GM23248 (cell line): ENCODE measurements around the gene NFIA. TPM values are rescaled to one million over a fixed set of nuclear protein-coding genes. Genes with fewer than 3 reads are reported as not detected.
A peak's percentile ranks its signal among the peaks of the same experiment; 100 is the strongest.

Source experiments
- DNase-seq: peaks from one replicate; pipeline ENCODE4 v3.0.0-alpha.2; 2015
- H2AFZ ChIP-seq: fragments of 200-600 bp; sonication (generic); 2 replicates; pipeline ENCODE4 v1.6.1; 2016; ENCODE audit warnings: antibody characterized with exemption
- H3F3A ChIP-seq: fragments of 200-600 bp; sonication (generic); 2 replicates; pipeline ENCODE4 v1.6.1; 2016; ENCODE audit warnings: mild to moderate bottlenecking, antibody characterized with exemption, mixed run types; ENCODE audit not compliant: insufficient read depth
- H3K27ac ChIP-seq: fragments of 200-600 bp; sonication (generic); 2 replicates; pipeline ENCODE4 v1.5.1; 2016; ENCODE audit warnings: mild to moderate bottlenecking
- H3K27me3 ChIP-seq: fragments of 200-600 bp; sonication (generic); replicated peaks from 2 replicates; pipeline ENCODE4 v1.6.1; 2016; ENCODE audit warnings: mild to moderate bottlenecking; ENCODE audit not compliant: insufficient read depth
- H3K36me3 ChIP-seq: fragments of 200-600 bp; sonication (generic); 2 replicates; pipeline ENCODE4 v1.6.1; 2016; ENCODE audit warnings: low read depth, mild to moderate bottlenecking
- H3K4me1 ChIP-seq: fragments of 200-600 bp; sonication (generic); 2 replicates; pipeline ENCODE4 v1.6.1; 2016; ENCODE audit warnings: mild to moderate bottlenecking; ENCODE audit not compliant: insufficient read depth
- H3K4me2 ChIP-seq: fragments of 200-600 bp; sonication (generic); one replicate; pipeline ENCODE4 v1.6.1; 2016; ENCODE audit warnings: mild to moderate bottlenecking; ENCODE audit not compliant: unreplicated experiment
- H3K4me3 ChIP-seq: fragments of 200-600 bp; sonication (generic); 2 replicates; pipeline ENCODE4 v1.5.1; 2016; ENCODE audit warnings: mild to moderate bottlenecking
- H3K79me2 ChIP-seq: fragments of 200-600 bp; sonication (generic); 2 replicates; pipeline ENCODE4 v1.6.1; 2016; ENCODE audit warnings: mild to moderate bottlenecking; ENCODE audit not compliant: insufficient read depth
- H3K9ac ChIP-seq: fragments of 200-600 bp; sonication (generic); 2 replicates; pipeline ENCODE4 v1.6.1; 2016; ENCODE audit warnings: mild to moderate bottlenecking
- H3K9me2 ChIP-seq: fragments of 200-600 bp; sonication (generic); 2 replicates; pipeline ENCODE4 v1.6.1; 2016; ENCODE audit warnings: mixed run types, mild to moderate bottlenecking, moderate library complexity; ENCODE audit not compliant: insufficient read depth
- H3K9me3 ChIP-seq: fragments of 200-600 bp; sonication (generic); one replicate; pipeline ENCODE4 v1.6.1; 2017; ENCODE audit warnings: low read depth
- H4K20me1 ChIP-seq: fragments of 200-600 bp; sonication (generic); 2 replicates; pipeline ENCODE4 v1.6.0; 2016; ENCODE audit not compliant: insufficient read depth
- EZH2 ChIP-seq: fragments of 200-600 bp; sonication (generic); IDR thresholded peaks from 2 replicates; pipeline ENCODE4 v1.6.1; 2018; ENCODE audit warnings: antibody characterized with exemption, mild to moderate bottlenecking; ENCODE audit not compliant: insufficient read depth, poor library complexity, severe bottlenecking
- EZH2phosphoT487 ChIP-seq: fragments of 200-600 bp; sonication (generic); IDR thresholded peaks from 2 replicates; pipeline ENCODE4 v1.6.1; 2018; ENCODE audit warnings: antibody characterized with exemption, moderate library complexity, mild to moderate bottlenecking, low read depth; ENCODE audit not compliant: insufficient read depth
- WGBS, 2 experiments: methylation state at CpG; one replicate each; pipeline ENCODE4 v1.1.6; 2015 to 2017; ENCODE audit warnings: low lambda C conversion rate in 2 of 2, low coverage in 1 of 2; ENCODE audit errors: missing lambda C conversion rate in 2 of 2; 5-methylcytosine and 5-hydroxymethylcytosine counted together
- in situ Hi-C: fragments of 300-500 bp; cut with MboI; formaldehyde crosslinking; loops from 2 replicates; pipeline ENCODE4 v1.15.0; 2020
- polyA plus RNA-seq: library from polyadenylated mRNA; unstranded; fragments of >200 nt; fragmentation: Nextera tagmentation; extraction: Ambion mirVana; gene quantifications from 2 replicates; pipeline ENCODE4 v1.2.1, GENCODE V29; 2016
- total RNA-seq: library from RNA; depleted of rRNA; stranded (reverse); fragments of >200 nt; shearing (Covaris generic); gene quantifications from 2 replicates; pipeline ENCODE4 v1.2.3, GENCODE V29; 2014

NFIA gene
- total and polyA plus RNA-seq, 2 experiments from 2014 or later: 3.4 to 8.8 TPM

DNA sequence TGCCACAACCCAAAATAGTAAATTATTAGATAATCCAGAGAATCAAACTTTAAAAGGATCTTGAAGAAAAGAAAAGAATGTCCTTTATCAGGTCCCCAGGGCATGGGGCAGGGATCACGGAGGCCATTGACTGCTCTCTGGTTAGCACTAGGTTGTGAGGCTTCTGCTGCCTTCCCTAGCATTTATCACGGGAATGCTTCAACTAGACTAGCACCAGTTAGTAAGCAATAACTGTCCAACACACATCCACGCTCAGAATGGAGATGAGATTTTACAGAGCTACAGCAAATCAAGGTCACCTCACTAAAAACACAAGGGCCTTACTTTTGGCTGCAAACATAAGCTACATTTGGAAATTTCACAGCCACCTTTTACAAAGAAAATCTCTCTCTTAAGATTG is 304.0 kb downstream of the NFIA start:
- in situ Hi-C loops: no loop called here
- H3K4me2 ChIP-seq: no peak overlapping the region
- H3F3A ChIP-seq: no peaks in the 10 kb centered on the region
- no peaks in the 10 kb centered on the region for H3K79me2 ChIP-seq
- H3K9me2 ChIP-seq: no peaks in the 10 kb centered on the region
- H3K4me3 ChIP-seq: no peak overlapping the region
- H3K27ac ChIP-seq: no peak overlapping the region
- no peak overlapping the region for H2AFZ ChIP-seq
- no peaks in the 10 kb centered on the region for H3K36me3 ChIP-seq
- no peak for DNase-seq
- no peaks in the 10 kb centered on the region for H3K9me3 ChIP-seq
- WGBS, 2 experiments: 89 to 92% methylated on average over 3 of the region's 3 CpGs
- H3K27me3 ChIP-seq: no peaks in the 10 kb centered on the region
- H3K4me1 ChIP-seq: peaks cover 4% of the 10 kb centered on the region; the same call in 1 of the 2 replicates
- no peak overlapping the region for H3K9ac ChIP-seq
- TF ChIP-seq EZH2phosphoT487: no peak
- no peak for TF ChIP-seq EZH2
- H4K20me1 ChIP-seq: no peaks in the 10 kb centered on the region

DNA sequence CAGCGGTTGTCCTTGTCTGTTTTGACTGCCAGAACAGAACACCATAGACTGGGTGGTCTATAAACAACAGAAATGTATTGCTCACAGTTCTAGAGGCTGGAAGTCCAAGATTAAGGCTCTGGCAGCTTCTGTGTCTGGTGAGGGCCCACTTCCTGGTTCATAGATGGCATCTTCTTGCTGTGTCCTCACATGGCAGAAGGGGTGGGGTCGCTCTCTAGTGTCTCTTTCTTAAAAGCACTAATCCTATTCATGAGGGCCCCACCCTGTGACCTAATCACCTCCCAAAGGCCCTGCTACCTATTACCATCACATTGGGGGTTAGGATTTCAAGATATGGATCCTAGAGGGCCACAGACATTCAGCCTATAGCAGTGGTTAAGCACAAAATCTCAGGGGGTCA is 304.4 kb downstream of the NFIA start:
- no peak overlapping the region for H3K9ac ChIP-seq
- DNase-seq: no peak
- 100% methylated on average over 2 of the region's 2 CpGs for WGBS, 2 experiments
- H3K4me2 ChIP-seq: no peak overlapping the region
- no peak for TF ChIP-seq EZH2
- H3K9me2 ChIP-seq: no peaks in the 10 kb centered on the region
- H3K27me3 ChIP-seq: no peaks in the 10 kb centered on the region
- H2AFZ ChIP-seq: no peak overlapping the region
- H3K27ac ChIP-seq: no peak overlapping the region
- peaks cover 4% of the 10 kb centered on the region; the same call in 1 of the 2 replicates for H3K4me1 ChIP-seq
- in situ Hi-C loops: no loop called here
- no peak overlapping the region for H3K4me3 ChIP-seq
- no peaks in the 10 kb centered on the region for H3K9me3 ChIP-seq
- no peaks in the 10 kb centered on the region for H3K79me2 ChIP-seq
- H3K36me3 ChIP-seq: no peaks in the 10 kb centered on the region
- H4K20me1 ChIP-seq: no peaks in the 10 kb centered on the region
- H3F3A ChIP-seq: no peaks in the 10 kb centered on the region

DNA sequence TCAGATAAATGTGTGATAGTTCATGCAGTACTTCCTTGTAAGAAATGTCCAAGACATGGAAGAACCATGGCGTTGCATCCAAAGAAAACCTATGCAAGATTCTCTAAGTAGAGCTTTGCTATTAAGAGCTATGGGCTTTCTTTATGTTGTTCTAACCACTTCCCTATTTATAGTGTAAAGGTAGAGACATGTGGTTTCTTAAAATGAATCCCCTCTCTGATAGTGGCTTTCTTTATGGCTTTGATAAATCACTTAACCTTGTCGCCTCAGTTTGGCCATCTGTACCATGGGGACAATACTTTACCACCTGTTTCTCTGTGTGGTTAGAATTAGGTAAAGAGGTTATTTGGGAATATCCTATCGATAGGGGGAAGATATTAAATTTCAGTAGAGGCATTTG is 305.5 kb downstream of the NFIA start:
- no peak overlapping the region for H3K4me2 ChIP-seq
- 91 to 96% methylated on average over 3 of the region's 3 CpGs for WGBS, 2 experiments
- H3K9me3 ChIP-seq: no peaks in the 10 kb centered on the region
- no peak overlapping the region for H2AFZ ChIP-seq
- no peak overlapping the region for H3K9ac ChIP-seq
- no peaks in the 10 kb centered on the region for H3F3A ChIP-seq
- no peaks in the 10 kb centered on the region for H3K9me2 ChIP-seq
- H3K4me3 ChIP-seq: no peak overlapping the region
- H3K79me2 ChIP-seq: no peaks in the 10 kb centered on the region
- no peaks in the 10 kb centered on the region for H4K20me1 ChIP-seq
- no peak for DNase-seq
- in situ Hi-C loops: no loop called here
- TF ChIP-seq EZH2: no peak
- TF ChIP-seq EZH2phosphoT487: no peak
- H3K27me3 ChIP-seq: no peaks in the 10 kb centered on the region
- H3K27ac ChIP-seq: no peak overlapping the region
- no peaks in the 10 kb centered on the region for H3K36me3 ChIP-seq
- H3K4me1 ChIP-seq: peaks cover 4% of the 10 kb centered on the region; the same call in 1 of the 2 replicates

DNA sequence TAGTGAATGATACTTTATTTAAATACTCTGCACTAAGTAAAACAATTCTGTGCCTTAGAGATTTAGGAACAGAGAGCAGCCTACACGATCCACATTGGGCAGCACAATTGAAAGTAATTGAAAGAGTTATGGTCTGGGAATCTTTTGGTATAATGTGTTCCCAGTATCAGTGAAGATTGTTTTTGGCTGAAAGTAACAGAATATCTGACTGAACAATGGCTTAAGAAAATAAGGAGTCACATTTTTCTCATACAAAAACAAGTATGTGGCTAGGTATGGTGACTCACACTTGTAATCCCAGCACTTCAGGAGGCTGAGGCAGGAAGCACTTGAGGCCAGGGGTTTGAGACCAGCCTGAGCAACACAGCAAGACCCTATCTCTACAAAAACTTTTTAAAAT is 306.2 kb downstream of the NFIA start:
- in situ Hi-C loops: no loop called here
- Histone ChIP-seq H4K20me1 (no peaks in the 10 kb centered on the region), H3F3A (no peaks in the 10 kb centered on the region), H3K9me3 (no peaks in the 10 kb centered on the region), H3K79me2 (no peaks in the 10 kb centered on the region), H3K4me2 (no peak overlapping the region), H3K27ac (no peak overlapping the region), H3K9ac (no peak overlapping the region), H2AFZ (no peak overlapping the region), H3K36me3 (no peaks in the 10 kb centered on the region), H3K9me2 (no peaks in the 10 kb centered on the region), H3K4me3 (no peak overlapping the region), H3K4me1 (peaks cover 4% of the 10 kb centered on the region; the same call in 1 of the 2 replicates), H3K27me3 (no peaks in the 10 kb centered on the region)
- 87 to 91% methylated on average over 1 of the region's 1 CpG for WGBS, 2 experiments
- peak; percentile 27 for DNase-seq
- TF ChIP-seq EZH2 (no peak), EZH2phosphoT487 (no peak)
